NCI-H526 treated with DMSO at 0.1 percent for 48 hours (cell line): Measurements from ENCODE around the gene RAI1.
A peak's percentile ranks its signal among the peaks of the same experiment; 100 is the strongest.
"Not testable (repeated sequence)": the region's sequence is repeated elsewhere in the genome, so short reads cannot be mapped to it uniquely, and the experiment has no call there.

Experiments
- DNase-seq: peaks from one replicate; lab custom pipeline; 2025; lab: John Stamatoyannopoulos, UW

Gene RAI1

GRCh38 chr17:17801800-17802481, 120.7 kb downstream of the RAI1 start:
- no peak for DNase-seq

- DNase-seq = no peak
These were observed 122.7 kb downstream of the RAI1 start for GRCh38 chr17:17804007-17804406.

- no peak for DNase-seq
These were observed 124.3 kb downstream of the RAI1 start for GRCh38 chr17:17805575-17805974.

- no peak for DNase-seq
These were observed 124.8 kb downstream of the RAI1 start for GRCh38 chr17:17806035-17806434.

- DNase-seq = no peak
These were observed 125.5 kb downstream of the RAI1 start for GRCh38 chr17:17806611-17807274.

- DNase-seq = no peak
These were observed 126.2 kb downstream of the RAI1 start for GRCh38 chr17:17807440-17807839.

GRCh38 chr17:17808200-17808599, 126.9 kb downstream of the RAI1 start:
- DNase-seq = not testable (repeated sequence)

- DNase-seq = no peak
These were observed 127.6 kb downstream of the RAI1 start for GRCh38 chr17:17808706-17809432.

- no peak for DNase-seq
These were observed 128.3 kb downstream of the RAI1 start for GRCh38 chr17:17809531-17810083.

GRCh38 chr17:17810084-17810894, 129.0 kb downstream of the RAI1 start:
- DNase-seq = peak; percentile 30

- no peak for DNase-seq
These were observed 129.6 kb downstream of the RAI1 start for GRCh38 chr17:17810895-17811248.

GRCh38 chr17:17811381-17812210, 130.3 kb downstream of the RAI1 start:
- DNase-seq = no peak

- DNase-seq = no peak
These were observed 131.2 kb downstream of the RAI1 start for GRCh38 chr17:17812211-17813054.

GRCh38 chr17:17813055-17813724, 131.9 kb downstream of the RAI1 start:
- no peak for DNase-seq

- DNase-seq = no peak
These were observed 132.5 kb downstream of the RAI1 start for GRCh38 chr17:17813725-17814095.

- DNase-seq = no peak
These were observed 133.2 kb downstream of the RAI1 start for GRCh38 chr17:17814162-17815061.

GRCh38 chr17:17815062-17815406, 133.8 kb downstream of the RAI1 start:
- DNase-seq = no peak

- no peak for DNase-seq
These were observed 134.4 kb downstream of the RAI1 start for GRCh38 chr17:17815436-17816200.
